AG09319 (cell line): ENCODE measurements around the gene C22orf15.

Experiments used
- DNase-seq: peaks from one replicate; pipeline ENCODE4 v3.0.0-alpha.2; 2010; ENCODE audit warnings: low read depth; ENCODE audit errors: extremely low read depth
- TF ChIP-seq, protein P1 (sequence below): IDR thresholded peaks from 2 replicates; pipeline ENCODE4 v1.5.1; 2011; ENCODE audit warnings: low read depth, mild to moderate bottlenecking, inconsistent platforms, low read length, moderate library complexity

The C22orf15 gene

DNA sequence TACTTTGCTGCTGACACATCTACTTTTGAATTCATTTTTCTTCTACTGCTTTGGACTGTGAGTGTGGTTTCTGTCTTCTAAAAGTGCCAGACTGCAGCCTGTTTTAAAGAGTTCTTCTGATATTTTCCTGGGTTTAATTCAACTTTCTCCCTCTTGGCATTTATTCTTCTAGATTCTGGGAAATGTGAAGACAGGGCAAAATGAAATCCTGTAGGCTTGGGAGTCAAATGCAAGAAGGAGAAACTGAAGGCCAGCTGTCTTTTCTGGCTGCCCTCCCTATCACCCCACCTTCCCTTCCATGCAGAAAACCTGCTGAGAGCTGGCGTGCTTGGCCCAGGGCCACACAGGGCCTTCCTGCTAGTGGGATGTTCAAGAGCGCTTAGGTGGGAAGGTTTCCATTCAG, 19.5 kb upstream of the C22orf15 start:
- no peak for DNase-seq
- TF ChIP-seq, protein P1, sequence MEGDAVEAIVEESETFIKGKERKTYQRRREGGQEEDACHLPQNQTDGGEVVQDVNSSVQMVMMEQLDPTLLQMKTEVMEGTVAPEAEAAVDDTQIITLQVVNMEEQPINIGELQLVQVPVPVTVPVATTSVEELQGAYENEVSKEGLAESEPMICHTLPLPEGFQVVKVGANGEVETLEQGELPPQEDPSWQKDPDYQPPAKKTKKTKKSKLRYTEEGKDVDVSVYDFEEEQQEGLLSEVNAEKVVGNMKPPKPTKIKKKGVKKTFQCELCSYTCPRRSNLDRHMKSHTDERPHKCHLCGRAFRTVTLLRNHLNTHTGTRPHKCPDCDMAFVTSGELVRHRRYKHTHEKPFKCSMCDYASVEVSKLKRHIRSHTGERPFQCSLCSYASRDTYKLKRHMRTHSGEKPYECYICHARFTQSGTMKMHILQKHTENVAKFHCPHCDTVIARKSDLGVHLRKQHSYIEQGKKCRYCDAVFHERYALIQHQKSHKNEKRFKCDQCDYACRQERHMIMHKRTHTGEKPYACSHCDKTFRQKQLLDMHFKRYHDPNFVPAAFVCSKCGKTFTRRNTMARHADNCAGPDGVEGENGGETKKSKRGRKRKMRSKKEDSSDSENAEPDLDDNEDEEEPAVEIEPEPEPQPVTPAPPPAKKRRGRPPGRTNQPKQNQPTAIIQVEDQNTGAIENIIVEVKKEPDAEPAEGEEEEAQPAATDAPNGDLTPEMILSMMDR = no peak

GRCh38 chr22:23744001-23744400, 18.8 kb upstream of the C22orf15 start:
- no peak for DNase-seq
- TF ChIP-seq, protein P1 = no peak

- no peak for DNase-seq
- TF ChIP-seq, protein P1 = no peak
Observed at GRCh38 chr22:23744485-23744884, 18.3 kb upstream of the C22orf15 start.

- TF ChIP-seq, protein P1 = no peak
- no peak for DNase-seq
Observed at GRCh38 chr22:23745791-23746190, 17.0 kb upstream of the C22orf15 start.

- no peak for DNase-seq
- TF ChIP-seq, protein P1 = no peak
Observed at GRCh38 chr22:23749841-23750301, 12.9 kb upstream of the C22orf15 start.

- no peak for DNase-seq
- TF ChIP-seq, protein P1 = no peak
Observed at GRCh38 chr22:23750367-23750713, 12.4 kb upstream of the C22orf15 start.

DNA sequence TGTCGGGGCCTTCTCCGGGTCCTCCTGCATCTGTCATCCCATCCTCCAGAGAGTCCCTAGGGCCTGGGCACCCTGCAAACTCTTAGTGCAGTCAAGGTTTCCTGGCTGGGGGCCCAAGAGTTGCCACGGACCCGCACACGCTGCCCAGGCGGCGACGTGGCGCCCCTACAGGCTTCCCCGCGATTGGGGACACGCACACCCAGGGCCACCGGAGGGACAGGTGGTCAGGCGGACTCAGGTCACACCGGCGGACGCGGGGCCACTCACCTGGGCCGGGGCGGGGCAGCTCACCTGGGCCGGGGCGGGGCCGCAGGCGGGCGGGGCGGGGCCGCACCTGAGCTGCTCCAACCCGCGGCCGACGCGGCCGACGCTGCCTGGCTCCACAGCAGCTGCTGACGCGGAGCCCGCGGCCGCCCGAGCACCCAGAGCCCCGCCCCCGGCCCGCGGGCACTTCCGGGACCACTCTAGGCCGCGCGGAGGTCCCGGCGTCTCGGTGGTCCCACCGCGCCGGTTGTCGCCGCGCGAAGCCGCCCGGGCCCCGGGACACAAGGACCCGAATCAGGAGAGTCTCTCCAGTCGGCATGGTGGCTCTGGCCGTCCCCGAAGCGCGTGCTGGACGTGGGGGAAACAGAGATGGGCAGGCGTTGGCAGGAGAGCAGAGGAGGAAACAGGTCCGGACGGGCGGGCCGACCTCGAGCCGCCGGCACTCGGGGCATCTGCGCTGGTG, 11.9 kb upstream of the C22orf15 start, which contains the start of gene ZNF70:
Gene ZNF70 (minus strand): TSS at position 399 of the 727 bp plus-strand sequence. CDS start 5,972 bp downstream, outside the sequence.
- DNase-seq = peak; percentile 44
- TF ChIP-seq, protein P1 = no peak; the same call in 1 of the 2 replicates
